CD4-positive, alpha-beta T cell treated with Interleukin-12 subunit alpha and Interleukin-12 subunit beta, for 1 hour (primary cell): Measurements from ENCODE around the gene LRRFIP2.
"Not testable (repeated sequence)": the region's sequence is repeated elsewhere in the genome, so short reads cannot be mapped to it uniquely, and the experiment has no call there.

Source experiments
- DNase-seq: peaks from one replicate; pipeline ENCODE4 v3.0.0-alpha.2; 2020

The LRRFIP2 gene

GRCh38 chr3:37140899-37141541 lies 33.4 kb downstream of the LRRFIP2 start:
- DNase-seq: no peak

- DNase-seq: no peak
These were observed 34.8 kb downstream of the LRRFIP2 start for GRCh38 chr3:37139567-37140052.

DNA sequence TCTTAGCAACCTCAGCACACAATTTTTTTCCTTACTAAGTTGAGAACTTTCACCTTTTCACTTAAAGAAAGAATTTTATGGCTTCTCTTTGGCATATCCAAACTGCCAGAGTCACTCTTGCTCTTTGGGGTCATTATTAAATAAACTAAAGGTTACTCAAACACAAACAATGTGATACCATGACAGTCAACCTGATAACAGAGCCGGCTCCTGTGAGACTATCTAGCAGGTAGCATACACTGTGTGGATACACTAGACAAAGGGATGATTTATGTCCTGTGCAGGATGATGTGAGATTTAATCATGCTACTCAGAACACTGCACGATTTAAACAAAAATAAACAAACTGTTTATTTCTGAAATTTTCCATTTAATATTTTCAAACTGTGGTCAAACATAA lies 35.6 kb downstream of the LRRFIP2 start:
- no peak for DNase-seq

- DNase-seq: no peak
These were observed 36.9 kb downstream of the LRRFIP2 start for GRCh38 chr3:37137516-37137915.

- no peak for DNase-seq
These were observed 38.3 kb downstream of the LRRFIP2 start for GRCh38 chr3:37136067-37136466.

- no peak for DNase-seq
These were observed 38.8 kb downstream of the LRRFIP2 start for GRCh38 chr3:37135561-37135960.

- no peak for DNase-seq
These were observed 42.0 kb downstream of the LRRFIP2 start for GRCh38 chr3:37132334-37132733.

GRCh38 chr3:37131860-37132144 lies 42.6 kb downstream of the LRRFIP2 start:
- no peak for DNase-seq

- DNase-seq: no peak
These were observed 43.2 kb downstream of the LRRFIP2 start for GRCh38 chr3:37130984-37131859.

DNA sequence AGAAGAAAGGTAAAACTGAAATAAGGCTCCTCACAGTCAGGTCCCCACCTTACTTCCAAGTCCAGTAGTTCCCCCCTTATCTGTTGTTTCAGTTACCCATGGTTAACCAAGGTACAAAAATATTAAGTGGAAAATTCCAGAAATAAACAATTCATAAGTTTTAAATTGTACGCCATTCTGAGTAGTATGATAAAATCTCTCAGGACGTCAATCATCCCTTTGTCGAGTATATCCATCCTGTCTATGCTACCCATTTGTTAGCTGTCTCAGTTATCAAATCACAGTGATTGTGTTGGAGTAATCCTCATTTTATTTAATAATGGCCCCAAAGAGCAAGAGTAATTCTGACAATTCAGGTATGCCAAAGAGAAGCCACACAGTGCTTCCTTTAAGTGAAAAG lies 43.9 kb downstream of the LRRFIP2 start:
- no peak for DNase-seq

- no peak for DNase-seq
These were observed 44.5 kb downstream of the LRRFIP2 start for GRCh38 chr3:37129871-37130270.

GRCh38 chr3:37127340-37127739 lies 47.0 kb downstream of the LRRFIP2 start:
- no peak for DNase-seq

GRCh38 chr3:37126856-37127255 lies 47.5 kb downstream of the LRRFIP2 start:
- DNase-seq: no peak

DNA sequence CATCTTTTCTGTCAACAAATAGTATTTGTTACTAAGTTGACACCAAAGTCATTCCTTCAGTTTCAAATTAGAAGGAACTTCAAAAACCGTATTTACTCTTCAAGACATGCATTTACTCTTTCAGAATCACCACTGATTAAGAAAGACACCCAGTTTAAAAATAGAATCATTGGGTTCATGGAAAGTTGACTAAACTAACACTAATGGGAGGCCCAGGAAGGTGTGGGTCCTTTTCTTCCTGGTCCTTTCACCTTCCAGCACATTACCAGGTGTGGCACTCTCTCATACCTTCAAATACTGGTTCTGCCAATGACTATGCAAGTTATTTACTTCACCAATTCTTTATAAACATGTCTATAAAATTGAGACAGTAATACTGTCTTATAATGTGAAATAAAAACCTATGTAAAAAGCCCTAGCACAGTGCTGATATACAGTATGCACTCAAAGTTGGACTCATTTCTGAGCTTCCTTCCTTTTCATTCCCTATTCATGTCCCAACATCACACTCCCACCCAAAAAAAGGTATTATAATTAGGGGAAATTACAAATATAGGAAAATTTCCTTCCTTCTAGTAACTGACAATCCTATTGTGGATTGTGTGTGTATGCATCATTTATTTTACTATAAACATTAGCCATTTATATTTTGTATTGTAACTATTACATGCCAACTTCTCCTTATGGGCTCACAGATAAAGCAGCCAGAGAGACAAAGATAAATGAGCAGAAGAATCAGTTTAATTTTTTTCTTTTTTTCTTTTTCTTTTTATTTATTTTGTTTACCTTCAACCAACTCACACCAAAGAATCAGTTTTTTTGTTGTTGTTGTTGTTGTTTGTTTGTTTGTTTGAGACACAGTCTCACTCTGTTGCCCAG lies 48.9 kb downstream of the LRRFIP2 start:
- DNase-seq: no peak

DNA sequence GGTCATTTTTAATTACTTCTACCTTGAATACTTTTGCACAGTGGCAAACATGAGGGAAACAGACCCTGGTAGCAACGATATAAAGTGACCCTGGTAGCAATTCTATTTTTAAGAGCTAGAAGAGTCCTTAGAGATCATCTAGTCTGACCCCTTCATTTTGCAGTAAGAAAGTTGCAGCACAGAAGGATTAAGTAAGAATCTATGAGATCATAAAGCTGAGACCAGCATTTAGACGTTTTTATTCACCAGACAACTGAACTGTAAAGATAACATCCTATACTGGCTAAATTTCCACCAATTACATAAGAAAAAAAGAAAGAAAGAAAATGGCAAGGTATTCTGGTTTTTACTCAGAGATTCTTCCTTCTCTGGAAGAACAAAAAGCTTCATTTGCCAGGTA lies 49.9 kb downstream of the LRRFIP2 start:
- DNase-seq: no peak

- DNase-seq: no peak
These were observed 51.1 kb downstream of the LRRFIP2 start for GRCh38 chr3:37123292-37123691.

GRCh38 chr3:37122069-37122468 lies 52.3 kb downstream of the LRRFIP2 start:
- not testable (repeated sequence) for DNase-seq

GRCh38 chr3:37118163-37118562 lies 56.2 kb downstream of the LRRFIP2 start:
- no peak for DNase-seq

DNA sequence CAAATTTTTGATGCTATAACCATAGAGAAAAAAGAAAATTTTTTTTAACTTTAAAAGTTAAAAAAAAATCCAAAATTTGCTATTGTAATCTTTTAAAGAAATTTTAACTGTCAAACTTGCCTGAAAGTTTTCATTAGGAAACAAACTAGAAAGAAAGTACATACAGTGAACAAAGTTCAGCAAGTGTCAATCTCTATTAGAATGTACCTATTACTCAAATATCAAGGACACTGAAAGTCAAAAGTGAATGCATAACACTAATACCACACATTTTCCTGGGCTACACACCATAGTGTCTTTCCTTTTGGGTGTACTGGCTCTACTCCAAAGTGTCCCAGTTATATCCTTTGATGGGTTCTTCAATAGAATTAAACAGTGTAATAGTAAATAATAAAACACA lies 56.8 kb downstream of the LRRFIP2 start:
- DNase-seq: no peak

- no peak for DNase-seq
These were observed 57.4 kb downstream of the LRRFIP2 start for GRCh38 chr3:37116998-37117397.

- DNase-seq: no peak
These were observed 58.9 kb downstream of the LRRFIP2 start for GRCh38 chr3:37115446-37115845.

GRCh38 chr3:37114251-37115145 lies 59.9 kb downstream of the LRRFIP2 start:
- DNase-seq: no peak
